ENCODE measurements around the gene TRIM3. TPM values are rescaled to one million over a fixed set of nuclear protein-coding genes. Genes with fewer than 3 reads are reported as not detected.

TRIM3 gene
- total and polyA plus RNA-seq, 2 experiments from 2014 or later, result 7.9 to 21.1 TPM

GRCh38 chr11:6404342-6405051 lies 69.2 kb downstream of the TRIM3 start (continued):
- no peak for TF ChIP-seq ETS1 (IDR thresholded peaks at IDR 0.05)
- TF ChIP-seq ZNF331 (CRISPR knock-in tag; IDR thresholded peaks at IDR 0.05; ENCODE audit: low read depth), result no peak
- TF ChIP-seq NANOG (IDR thresholded peaks at IDR 0.05; ENCODE audit: borderline replicate concordance), result no peak
- TF ChIP-seq REST (IDR thresholded peaks at IDR 0.05; ENCODE audit: unreplicated experiment), result no peak
- TF ChIP-seq STAT1 (IDR thresholded peaks at IDR 0.05; ENCODE audit: unreplicated experiment), result no peak
- TF ChIP-seq CTCF (conservative IDR thresholded peaks at IDR 0.05; ENCODE audit: low read depth in 2 of 2), result no peak
- no peak for TF ChIP-seq POLR2AphosphoS5 (IDR thresholded peaks at IDR 0.05; ENCODE audit: low read depth)

- Mint-ChIP-seq H3K36me3 (ENCODE audit: low read depth) (no peaks in the 10 kb centered on the region; the same call in 2 of the 3 replicates), H3K4me3 (no peak overlapping the region), H3K27me3 (ENCODE audit: insufficient read depth, low read depth, poor library complexity) (peaks cover 11% of the 10 kb centered on the region), H3K9me3 (no peaks in the 10 kb centered on the region), H3K4me1 (peaks cover 16% of the 10 kb centered on the region), H3K27ac (no peak overlapping the region)
- no peaks in the 10 kb centered on the region for H3K79me2 ChIP-seq (replicated peaks; ENCODE audit: insufficient read depth)
- H2AFZ ChIP-seq, result no peak overlapping the region
- DNase-seq (ENCODE audit: low spot score), result no peak
- H3K36me3 ChIP-seq (ENCODE audit: insufficient read depth), result no peaks in the 10 kb centered on the region
- no peak for ATAC-seq
- no peak overlapping the region for H3K27ac ChIP-seq (ENCODE audit: low read depth)
- H4K20me1 ChIP-seq (replicated peaks; ENCODE audit: insufficient read depth), result no peaks in the 10 kb centered on the region
- H3K9me2 ChIP-seq (ENCODE audit: insufficient read depth), result no peaks in the 10 kb centered on the region
- H3K4me1 ChIP-seq (ENCODE audit: insufficient read depth), result peaks cover 5% of the 10 kb centered on the region; the same call in 1 of the 2 replicates
- H3K4me3 ChIP-seq, result no peak overlapping the region
- H3K27me3 ChIP-seq (ENCODE audit: insufficient read depth), result no peaks in the 10 kb centered on the region
- no peaks in the 10 kb centered on the region for H3F3A ChIP-seq (replicated peaks; ENCODE audit: low read depth)
- H3K4me2 ChIP-seq, result no peak overlapping the region
- no peak for TF ChIP-seq REST (IDR thresholded peaks at IDR 0.05; ENCODE audit: unreplicated experiment)
- TF ChIP-seq STAT1 (IDR thresholded peaks at IDR 0.05; ENCODE audit: unreplicated experiment), result no peak
- TF ChIP-seq CTCF (conservative IDR thresholded peaks at IDR 0.05; ENCODE audit: low read depth in 2 of 2), result no peak
- no peak for TF ChIP-seq CREB1 (CRISPR knock-in tag; IDR thresholded peaks at IDR 0.05; ENCODE audit: low read depth)
- no peak for TF ChIP-seq NANOG (IDR thresholded peaks at IDR 0.05; ENCODE audit: borderline replicate concordance)
Observed at GRCh38 chr11:6403539-6403938, 70.2 kb downstream of the TRIM3 start.
